ENCODE results near the gene MACROD2.

DNA sequence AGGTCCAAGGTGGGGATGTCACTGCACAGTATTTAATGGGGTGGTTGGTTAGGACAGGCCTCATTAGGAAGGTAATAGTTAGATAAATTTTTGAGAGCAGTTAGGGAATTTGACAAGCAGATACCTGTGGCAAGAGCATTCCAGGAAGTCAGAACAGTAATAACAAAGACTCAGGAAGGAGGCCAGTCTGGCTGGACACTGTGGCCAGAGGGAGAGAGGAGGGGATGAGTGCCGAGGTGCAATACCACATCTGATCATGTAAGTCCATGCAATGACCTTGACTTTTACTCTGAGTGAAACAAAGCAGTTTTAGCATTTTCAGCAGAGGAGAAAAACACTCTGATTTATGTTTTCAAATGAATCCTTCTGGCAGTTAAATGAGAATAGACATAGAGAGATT lies 1332.8 kb downstream of the MACROD2 start:
- TF ChIP-seq, protein P1, sequence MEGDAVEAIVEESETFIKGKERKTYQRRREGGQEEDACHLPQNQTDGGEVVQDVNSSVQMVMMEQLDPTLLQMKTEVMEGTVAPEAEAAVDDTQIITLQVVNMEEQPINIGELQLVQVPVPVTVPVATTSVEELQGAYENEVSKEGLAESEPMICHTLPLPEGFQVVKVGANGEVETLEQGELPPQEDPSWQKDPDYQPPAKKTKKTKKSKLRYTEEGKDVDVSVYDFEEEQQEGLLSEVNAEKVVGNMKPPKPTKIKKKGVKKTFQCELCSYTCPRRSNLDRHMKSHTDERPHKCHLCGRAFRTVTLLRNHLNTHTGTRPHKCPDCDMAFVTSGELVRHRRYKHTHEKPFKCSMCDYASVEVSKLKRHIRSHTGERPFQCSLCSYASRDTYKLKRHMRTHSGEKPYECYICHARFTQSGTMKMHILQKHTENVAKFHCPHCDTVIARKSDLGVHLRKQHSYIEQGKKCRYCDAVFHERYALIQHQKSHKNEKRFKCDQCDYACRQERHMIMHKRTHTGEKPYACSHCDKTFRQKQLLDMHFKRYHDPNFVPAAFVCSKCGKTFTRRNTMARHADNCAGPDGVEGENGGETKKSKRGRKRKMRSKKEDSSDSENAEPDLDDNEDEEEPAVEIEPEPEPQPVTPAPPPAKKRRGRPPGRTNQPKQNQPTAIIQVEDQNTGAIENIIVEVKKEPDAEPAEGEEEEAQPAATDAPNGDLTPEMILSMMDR (conservative IDR thresholded peaks at IDR 0.05; ENCODE audit: low read depth in 2 of 2): no peak
- no peak for TF ChIP-seq POLR2AphosphoS5 (IDR thresholded peaks at IDR 0.05; ENCODE audit: low read depth)

Data from GM23338 (cell line).